Measurements from ENCODE around the gene LDLRAD2.
"Not testable (repeated sequence)": the region's sequence is repeated elsewhere in the genome, so short reads cannot be mapped to it uniquely, and the experiment has no call there.

Gene LDLRAD2, protein sequence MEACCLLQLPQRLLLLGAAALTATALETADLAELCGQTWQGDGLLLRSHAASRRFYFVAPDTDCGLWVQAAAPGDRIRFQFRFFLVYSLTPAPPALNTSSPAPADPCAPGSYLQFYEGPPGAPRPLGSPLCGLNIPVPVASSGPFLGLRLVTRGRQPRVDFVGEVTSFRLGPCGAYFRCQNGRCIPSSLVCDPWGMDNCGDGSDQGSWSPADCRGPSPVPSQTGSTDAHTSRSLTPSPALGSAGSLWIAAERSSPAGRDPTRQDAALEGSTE

DNA sequence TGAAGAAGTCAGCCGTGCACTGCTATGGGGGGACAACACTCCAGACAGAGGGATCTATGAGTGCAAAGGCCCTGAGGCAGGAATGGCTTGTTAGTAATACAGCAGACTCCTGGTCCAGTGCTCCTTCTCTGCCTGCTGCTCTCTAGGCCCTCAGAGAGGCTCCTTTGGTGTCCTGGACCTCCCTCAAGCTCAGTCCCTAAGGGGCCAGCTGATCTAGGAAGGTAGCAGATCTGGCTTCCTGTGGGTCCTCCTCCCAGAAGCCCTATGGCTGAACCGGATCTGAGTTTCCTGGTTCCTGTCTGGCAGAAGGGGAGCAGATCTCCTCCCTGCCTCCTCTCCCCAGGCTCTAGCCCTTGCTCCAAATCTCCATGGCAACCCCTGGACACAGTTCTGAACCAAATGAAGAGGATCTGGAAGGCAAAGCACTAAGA lies at the start of gene LDLRAD2:
Gene LDLRAD2 (plus strand): TSS at position 391 of the 431 bp plus-strand sequence. CDS start 187 bp downstream, outside the sequence.
- DNase-seq (ENCODE audit: low spot score) = no peak

DNA sequence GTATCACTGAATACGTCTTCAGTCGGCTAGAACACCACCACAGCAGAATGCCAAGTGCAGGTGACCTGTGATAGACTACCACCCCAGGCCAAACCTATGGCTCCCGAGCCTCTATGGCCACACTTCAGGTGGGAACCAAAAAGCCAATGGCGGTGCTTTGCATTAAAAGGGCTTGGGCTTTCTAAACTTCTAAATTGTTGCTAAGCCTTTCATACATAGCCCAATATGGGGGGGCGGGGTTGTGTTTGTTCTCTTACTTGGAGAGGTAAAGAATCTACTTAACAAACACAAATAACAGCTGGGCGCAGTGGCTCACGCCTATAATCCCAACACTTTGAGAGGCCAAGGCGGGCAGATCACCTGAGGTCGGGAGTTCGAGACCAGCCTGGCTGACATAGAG lies 48.8 kb upstream of the LDLRAD2 start:
- no peak for DNase-seq (ENCODE audit: low spot score)

DNA sequence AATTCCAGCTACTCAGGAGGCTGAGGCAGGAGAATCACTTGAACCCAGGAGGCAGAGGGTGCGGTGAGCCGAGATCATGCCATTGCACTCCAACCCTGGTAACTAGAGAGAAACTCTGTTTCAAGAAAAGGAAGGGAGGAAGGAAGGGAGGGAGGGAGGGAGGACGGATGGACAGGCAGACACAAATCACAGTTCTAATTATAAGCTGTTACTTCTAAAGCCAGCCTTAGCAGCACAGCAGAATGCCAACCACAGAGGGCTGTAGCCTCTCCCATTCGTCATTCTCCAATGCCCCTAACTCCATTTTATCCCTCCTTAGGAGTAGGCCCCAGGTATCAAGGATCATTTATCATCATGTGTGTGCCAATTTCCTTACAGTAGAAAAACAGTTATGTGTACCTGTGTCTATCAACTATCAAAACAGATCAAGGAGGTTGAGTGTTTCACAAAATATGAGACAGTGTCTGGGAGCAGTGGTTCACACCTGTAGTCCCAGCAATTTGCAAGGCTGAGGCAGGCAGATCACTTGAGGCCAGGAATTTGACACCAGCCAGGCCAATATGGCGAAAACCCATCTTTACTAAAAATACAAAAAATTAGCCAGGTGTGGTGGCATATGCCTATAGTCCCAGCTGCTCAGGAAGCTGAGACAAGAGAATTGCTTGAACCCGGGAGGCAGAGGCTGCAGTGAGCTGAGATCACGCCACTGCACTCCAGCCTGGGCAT lies 48.2 kb upstream of the LDLRAD2 start:
- DNase-seq (ENCODE audit: low spot score) = no peak

DNA sequence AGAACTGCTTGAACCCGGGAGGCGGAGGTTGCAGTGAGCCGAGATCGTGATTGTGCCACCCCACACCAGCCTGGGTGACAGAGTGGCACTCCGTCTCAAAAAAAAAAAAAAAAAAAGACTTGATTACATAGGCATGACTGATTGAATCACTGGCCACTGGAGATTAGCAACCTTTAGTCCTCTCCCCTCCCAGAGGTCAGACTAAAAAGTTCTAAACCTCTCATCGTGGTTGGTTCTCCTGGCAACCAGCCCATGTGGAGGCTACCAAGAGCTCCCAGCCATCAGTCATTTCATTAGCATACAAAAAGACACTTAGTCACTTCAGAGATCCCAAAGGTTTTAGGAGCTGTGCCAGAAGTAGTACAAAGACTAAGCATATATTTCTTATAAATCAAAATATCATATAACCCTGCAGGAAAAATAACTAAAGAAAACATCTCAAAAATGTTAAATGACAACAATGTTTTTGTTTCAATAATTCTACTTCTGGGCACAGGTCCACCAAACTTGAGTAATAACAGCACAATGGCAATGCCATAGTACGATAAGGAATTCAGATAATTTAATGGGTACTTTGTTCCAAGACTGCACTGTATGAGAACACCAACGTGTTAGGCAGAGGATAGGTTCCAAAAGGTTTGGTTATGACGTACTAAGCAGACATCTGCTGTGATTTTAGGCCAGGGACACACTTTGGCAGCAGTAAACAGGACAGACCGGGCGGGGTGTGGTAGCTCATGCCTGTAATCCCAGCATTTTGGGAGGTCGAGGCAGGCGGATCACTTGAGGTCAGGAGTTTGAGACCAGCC lies 47.2 kb upstream of the LDLRAD2 start:
- DNase-seq (ENCODE audit: low spot score) = peak; percentile 94

DNA sequence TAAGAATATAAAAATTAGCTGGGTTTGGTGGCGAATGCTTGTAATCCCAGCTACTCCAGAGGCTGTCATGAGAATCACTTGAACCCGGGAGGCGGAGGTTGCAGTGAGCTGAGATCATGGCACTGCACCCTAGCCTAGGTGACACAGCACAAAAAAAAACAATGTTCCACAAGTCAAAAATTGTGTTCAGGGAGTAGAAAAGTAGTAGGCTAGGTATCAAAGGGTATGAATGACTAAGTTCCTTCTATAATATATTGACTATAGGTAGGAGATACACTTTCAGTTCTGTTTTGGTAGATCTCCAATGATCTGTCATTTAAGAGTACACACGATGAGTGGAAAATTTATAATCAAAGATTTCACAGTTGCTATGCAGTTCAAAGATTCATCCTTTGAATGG lies 45.9 kb upstream of the LDLRAD2 start:
- no peak for DNase-seq (ENCODE audit: low spot score)

- not testable (repeated sequence) for DNase-seq (ENCODE audit: low spot score)
Observed at GRCh38 chr1:21767106-21767505, 45.0 kb upstream of the LDLRAD2 start.

DNA sequence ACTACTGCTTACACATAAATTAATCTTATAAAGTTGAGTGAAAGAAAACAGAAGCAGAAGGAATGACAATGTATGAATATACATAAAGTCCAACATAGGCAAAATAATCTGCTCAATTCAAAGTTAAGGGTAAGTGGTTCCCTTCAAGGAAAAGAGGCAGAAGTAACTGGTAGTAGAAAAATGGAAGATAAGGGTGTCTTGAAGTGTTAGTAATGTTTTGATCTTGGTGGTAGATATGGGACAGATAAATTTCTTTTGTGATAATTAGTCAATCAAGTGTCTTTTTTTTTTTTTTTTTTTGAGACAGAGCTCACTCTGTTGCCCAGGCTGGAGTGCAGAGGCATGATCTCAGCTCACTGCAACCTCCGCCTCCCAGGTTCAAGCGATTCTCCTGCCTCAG lies 41.9 kb upstream of the LDLRAD2 start:
- no peak for DNase-seq (ENCODE audit: low spot score)

- not testable (repeated sequence) for DNase-seq (ENCODE audit: low spot score)
Observed at GRCh38 chr1:21770602-21771001, 41.5 kb upstream of the LDLRAD2 start.

DNA sequence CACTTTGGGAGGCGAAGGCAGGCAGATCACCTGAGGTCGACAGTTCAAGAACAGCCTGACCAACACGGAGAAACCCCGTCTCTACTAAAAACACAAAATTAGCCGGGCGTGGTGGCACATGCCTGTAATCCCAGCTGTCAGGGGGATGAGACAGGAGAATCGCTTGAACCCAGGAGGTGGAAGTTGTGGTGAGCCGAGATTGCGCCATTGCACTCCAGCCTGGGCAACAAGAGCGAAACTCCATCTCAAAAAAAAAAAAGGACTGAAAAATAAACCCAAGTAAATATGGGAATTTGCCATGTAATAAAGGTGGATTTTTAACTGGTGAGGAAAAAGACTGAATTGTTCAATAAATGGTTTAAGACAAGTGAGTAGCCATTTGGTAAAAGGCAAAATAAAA lies 40.4 kb upstream of the LDLRAD2 start:
- DNase-seq (ENCODE audit: low spot score) = not testable (repeated sequence)

DNA sequence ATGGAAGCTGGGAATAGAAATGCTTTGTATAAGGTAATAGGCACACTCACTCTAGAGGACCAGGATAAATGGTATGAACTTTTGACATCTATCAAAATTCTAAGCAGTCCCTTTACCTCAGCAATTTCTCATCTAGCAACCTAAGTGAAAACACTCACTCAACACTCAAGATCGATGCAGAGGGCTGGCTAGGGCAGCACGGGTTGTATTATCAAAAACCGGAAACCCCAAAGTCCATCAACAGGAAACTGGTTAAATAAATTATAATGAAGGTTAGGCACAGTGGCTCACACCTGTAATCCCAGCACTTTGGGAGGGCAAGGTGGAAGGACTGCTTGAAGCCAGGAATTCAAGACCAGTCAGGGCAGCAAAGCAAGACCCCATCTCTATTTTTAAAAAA lies 38.5 kb upstream of the LDLRAD2 start:
- no peak for DNase-seq (ENCODE audit: low spot score)

- DNase-seq (ENCODE audit: low spot score) = peak; percentile 30
Observed at GRCh38 chr1:21774835-21775549, 37.1 kb upstream of the LDLRAD2 start.

DNA sequence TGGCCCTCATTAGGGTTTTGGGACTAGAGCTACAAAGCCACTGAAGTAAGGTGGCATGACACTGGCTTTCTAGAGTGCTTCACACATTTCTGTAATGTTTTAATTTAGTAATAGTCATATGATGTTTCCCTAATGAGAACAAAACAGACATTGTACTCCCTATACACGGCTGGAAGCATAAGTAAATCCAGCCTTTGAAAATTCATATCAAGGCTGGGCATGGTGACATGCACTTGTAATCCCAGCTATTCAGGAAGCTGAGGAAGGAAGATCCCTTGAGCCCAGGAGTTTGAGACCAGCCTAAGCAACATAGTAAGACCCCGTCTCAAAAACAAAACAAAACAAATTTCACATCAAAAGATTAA lies 36.5 kb upstream of the LDLRAD2 start:
- DNase-seq (ENCODE audit: low spot score) = no peak

GRCh38 chr1:21775985-21776562 lies 36.0 kb upstream of the LDLRAD2 start:
- no peak for DNase-seq (ENCODE audit: low spot score)

DNA sequence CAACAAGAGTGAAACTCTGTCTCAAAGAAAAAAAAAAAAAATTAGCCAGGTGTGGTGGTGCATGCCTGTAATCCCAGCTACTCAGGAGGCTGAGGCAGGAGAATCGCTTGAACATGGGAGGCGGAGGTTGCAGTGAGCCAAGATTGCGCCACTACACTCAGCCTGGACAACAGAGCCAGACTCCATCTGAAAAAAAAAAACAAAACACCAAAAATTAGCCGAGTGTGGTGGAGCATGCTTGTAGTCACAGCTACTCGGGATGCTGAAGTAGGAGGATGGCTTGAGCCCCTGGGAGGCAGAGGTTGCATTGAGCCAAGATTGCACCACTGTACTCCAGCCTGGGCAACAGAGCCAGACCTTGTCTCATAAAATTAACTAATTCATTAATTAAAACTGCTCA lies 35.1 kb upstream of the LDLRAD2 start:
- DNase-seq (ENCODE audit: low spot score) = not testable (repeated sequence)

GRCh38 chr1:21778405-21778727 lies 33.7 kb upstream of the LDLRAD2 start:
- no peak for DNase-seq (ENCODE audit: low spot score)

GRCh38 chr1:21779613-21780521 lies 32.2 kb upstream of the LDLRAD2 start:
- no peak for DNase-seq (ENCODE audit: low spot score)

DNA sequence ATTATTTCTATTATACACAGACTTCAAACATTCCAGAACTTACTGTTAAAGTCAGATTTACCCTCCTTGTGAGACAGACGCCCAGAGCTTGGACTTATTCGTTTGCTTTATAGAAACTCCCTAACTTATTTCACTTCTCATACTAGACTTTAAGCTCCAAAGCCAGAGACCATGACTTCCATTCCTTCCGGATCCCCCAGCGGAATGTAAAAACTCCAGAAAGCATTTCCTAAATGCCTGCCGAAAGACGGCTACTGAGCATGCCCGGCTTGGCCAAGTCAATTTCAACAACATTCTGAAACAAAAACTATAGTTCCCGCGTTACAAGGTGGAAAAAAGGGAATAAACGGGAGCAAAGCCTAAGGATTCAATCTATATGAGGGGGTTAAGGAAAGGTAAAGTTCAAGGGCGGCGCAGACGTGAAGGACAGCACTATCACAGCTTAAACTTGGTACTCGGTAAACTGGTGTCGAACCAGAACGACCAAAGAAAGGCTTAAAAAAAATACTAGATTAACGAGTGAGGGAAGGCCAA lies 30.2 kb upstream of the LDLRAD2 start:
- peak; percentile 55 for DNase-seq (ENCODE audit: low spot score)

GRCh38 chr1:21782349-21782867 lies 29.7 kb upstream of the LDLRAD2 start:
- DNase-seq (ENCODE audit: low spot score) = peak; percentile 59

DNA sequence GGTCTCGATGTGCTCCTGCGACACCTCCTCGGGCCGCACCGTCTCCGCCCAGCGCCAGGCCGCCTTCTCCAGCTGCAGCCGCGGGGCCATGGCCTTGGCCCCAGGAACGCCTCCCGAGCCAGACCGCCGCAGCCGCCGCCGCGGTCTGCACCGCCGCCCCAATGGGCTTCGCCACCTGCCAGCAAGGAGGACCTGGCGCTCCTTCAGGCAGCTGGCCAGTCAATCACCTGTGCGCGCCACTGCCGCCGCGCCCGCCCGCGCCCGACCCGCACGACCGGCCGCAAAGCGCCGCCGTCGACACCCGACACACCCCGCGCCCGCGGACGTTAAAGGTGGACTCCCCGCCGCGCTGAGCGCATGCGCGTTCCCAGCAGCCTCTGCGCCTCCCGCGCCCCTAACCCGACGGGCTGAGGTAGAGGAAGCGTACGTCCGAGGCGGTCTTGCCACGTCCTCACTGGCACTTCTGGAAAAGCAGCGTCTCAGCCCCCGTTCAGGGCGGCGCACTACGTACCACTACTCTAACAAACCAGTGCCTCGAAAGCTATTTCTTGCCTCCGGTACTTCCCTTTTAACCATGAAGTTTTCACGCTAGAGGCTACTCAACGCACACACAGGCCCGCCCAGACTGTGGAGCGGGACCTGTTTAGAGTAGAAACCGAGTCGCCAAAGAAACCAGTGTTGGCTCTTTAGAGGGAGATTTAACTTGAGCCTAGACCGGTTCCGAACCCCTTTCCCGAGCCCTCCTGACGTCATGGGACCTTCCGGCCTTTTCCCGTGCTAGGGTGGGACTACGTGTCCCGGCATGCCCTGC lies 29.0 kb upstream of the LDLRAD2 start, which contains the start of gene USP48:
Gene USP48 (minus strand): TSS at position 282 of the 811 bp plus-strand sequence. CDS start 192 bp downstream, at position 90.
- DNase-seq (ENCODE audit: low spot score) = peak; percentile 97

All from kidney tubule cell (primary cell).